Stimulated activated naive CD8-positive, alpha-beta T cell treated with anti-CD3 and anti-CD28 coated beads, Interleukin-15, Interleukin-2, amounts not matched to agents 100 ng/mL and 50 ng/mL, for 24 hours (primary cell): ENCODE data around the gene GPR151.

Experiments used
- H3K27ac Mint-ChIP-seq: one replicate; pipeline ENCODE4 v1.8.0; 2021; ENCODE audit warnings: mild to moderate bottlenecking, mixed read lengths
- H3K27me3 Mint-ChIP-seq: one replicate; pipeline ENCODE4 v1.8.0; 2021; ENCODE audit warnings: mixed read lengths
- H3K36me3 Mint-ChIP-seq: one replicate; pipeline ENCODE4 v1.8.0; 2021; ENCODE audit warnings: low read depth, mixed read lengths
- H3K4me1 Mint-ChIP-seq: one replicate; pipeline ENCODE4 v1.8.0; 2021; ENCODE audit warnings: low read depth, mixed read lengths
- H3K4me3 Mint-ChIP-seq: one replicate; pipeline ENCODE4 v1.8.0; 2021; ENCODE audit warnings: mild to moderate bottlenecking, mixed read lengths
- H3K9me3 Mint-ChIP-seq: one replicate; pipeline ENCODE4 v1.8.0; 2021; ENCODE audit warnings: mixed read lengths

Gene GPR151

GRCh38 chr5:146533260-146533857 lies 17.4 kb upstream of the GPR151 start:
- H3K4me1 Mint-ChIP-seq: peaks cover 4% of the 10 kb centered on the region
- no peaks in the 10 kb centered on the region for H3K9me3 Mint-ChIP-seq
- H3K27me3 Mint-ChIP-seq: peaks cover 2% of the 10 kb centered on the region
- H3K4me3 Mint-ChIP-seq: no peak overlapping the region
- H3K36me3 Mint-ChIP-seq: no peaks in the 10 kb centered on the region
- no peak overlapping the region for H3K27ac Mint-ChIP-seq

- H3K27ac Mint-ChIP-seq: no peak overlapping the region
- no peak overlapping the region for H3K4me3 Mint-ChIP-seq
- H3K27me3 Mint-ChIP-seq: peaks cover 12% of the 10 kb centered on the region
- H3K36me3 Mint-ChIP-seq: no peaks in the 10 kb centered on the region
- peaks cover 4% of the 10 kb centered on the region for H3K4me1 Mint-ChIP-seq
- H3K9me3 Mint-ChIP-seq: no peaks in the 10 kb centered on the region
Observed at GRCh38 chr5:146529984-146530383, 14.0 kb upstream of the GPR151 start.

- no peaks in the 10 kb centered on the region for H3K9me3 Mint-ChIP-seq
Observed at GRCh38 chr5:146528236-146528635, 12.2 kb upstream of the GPR151 start.

GRCh38 chr5:146527785-146528184 lies 11.8 kb upstream of the GPR151 start:
- Mint-ChIP-seq H3K9me3 (no peaks in the 10 kb centered on the region), H3K4me3 (no peak overlapping the region), H3K36me3 (no peaks in the 10 kb centered on the region), H3K27me3 (peaks cover 15% of the 10 kb centered on the region), H3K27ac (no peak overlapping the region), H3K4me1 (no peaks in the 10 kb centered on the region)

More at GRCh38 chr5:146528236-146528635, 12.2 kb upstream of the GPR151 start:
- Mint-ChIP-seq H3K4me1 (peaks cover under 1% of the 10 kb centered on the region), H3K27me3 (peaks cover 12% of the 10 kb centered on the region), H3K4me3 (no peak overlapping the region), H3K36me3 (no peaks in the 10 kb centered on the region), H3K27ac (no peak overlapping the region)

- Mint-ChIP-seq H3K27ac (no peak overlapping the region), H3K9me3 (no peaks in the 10 kb centered on the region), H3K4me1 (no peaks in the 10 kb centered on the region), H3K27me3 (peaks cover 16% of the 10 kb centered on the region), H3K4me3 (no peak overlapping the region), H3K36me3 (no peaks in the 10 kb centered on the region)
Observed at GRCh38 chr5:146523698-146524097, 7.7 kb upstream of the GPR151 start.

- Mint-ChIP-seq H3K36me3 (no peaks in the 10 kb centered on the region), H3K27ac (no peak overlapping the region), H3K9me3 (no peaks in the 10 kb centered on the region), H3K4me3 (no peak overlapping the region), H3K27me3 (peaks cover 4% of the 10 kb centered on the region), H3K4me1 (no peaks in the 10 kb centered on the region)
Observed at GRCh38 chr5:146521403-146522106, 5.6 kb upstream of the GPR151 start.

- no peaks in the 10 kb centered on the region for H3K36me3 Mint-ChIP-seq
- H3K4me3 Mint-ChIP-seq: no peak overlapping the region
- H3K27me3 Mint-ChIP-seq: peaks cover 4% of the 10 kb centered on the region
- H3K9me3 Mint-ChIP-seq: no peaks in the 10 kb centered on the region
- H3K27ac Mint-ChIP-seq: no peak overlapping the region
- no peaks in the 10 kb centered on the region for H3K4me1 Mint-ChIP-seq
Observed at GRCh38 chr5:146520731-146521130, 4.7 kb upstream of the GPR151 start.

- H3K4me3 Mint-ChIP-seq: no peak overlapping the region
- no peaks in the 10 kb centered on the region for H3K4me1 Mint-ChIP-seq
- no peaks in the 10 kb centered on the region for H3K9me3 Mint-ChIP-seq
- no peak overlapping the region for H3K27ac Mint-ChIP-seq
- no peaks in the 10 kb centered on the region for H3K36me3 Mint-ChIP-seq
- peaks cover 4% of the 10 kb centered on the region for H3K27me3 Mint-ChIP-seq
Observed at GRCh38 chr5:146519554-146519953, 3.6 kb upstream of the GPR151 start.

GRCh38 chr5:146515473-146516150 lies 378 bp downstream of the GPR151 start:
- Mint-ChIP-seq H3K27ac (no peak overlapping the region), H3K36me3 (peaks cover 16% of the 10 kb centered on the region), H3K4me3 (no peak overlapping the region)

GRCh38 chr5:146514575-146514974 lies 1.4 kb downstream of the GPR151 start:
- Mint-ChIP-seq H3K27ac (no peak overlapping the region), H3K4me1 (no peaks in the 10 kb centered on the region), H3K9me3 (no peaks in the 10 kb centered on the region), H3K36me3 (peaks cover 26% of the 10 kb centered on the region), H3K4me3 (no peak overlapping the region), H3K27me3 (no peaks in the 10 kb centered on the region)

More at GRCh38 chr5:146515473-146516150, 378 bp downstream of the GPR151 start:
- Mint-ChIP-seq H3K9me3 (no peaks in the 10 kb centered on the region), H3K4me1 (no peaks in the 10 kb centered on the region), H3K27me3 (no peaks in the 10 kb centered on the region)

- Mint-ChIP-seq H3K36me3 (peaks cover 34% of the 10 kb centered on the region), H3K9me3 (no peaks in the 10 kb centered on the region), H3K27me3 (no peaks in the 10 kb centered on the region), H3K4me1 (no peaks in the 10 kb centered on the region), H3K27ac (no peak overlapping the region), H3K4me3 (no peak overlapping the region)
Observed at GRCh38 chr5:146513462-146513861, 2.5 kb downstream of the GPR151 start.

GRCh38 chr5:146510559-146511125 lies 5.3 kb downstream of the GPR151 start:
- peaks cover 58% of the 10 kb centered on the region for H3K36me3 Mint-ChIP-seq

GRCh38 chr5:146507428-146507827 lies 8.6 kb downstream of the GPR151 start:
- H3K9me3 Mint-ChIP-seq: no peaks in the 10 kb centered on the region
- no peaks in the 10 kb centered on the region for H3K4me1 Mint-ChIP-seq
- peak overlapping the region; percentile 17 for H3K27ac Mint-ChIP-seq
- H3K4me3 Mint-ChIP-seq: no peak overlapping the region
- no peaks in the 10 kb centered on the region for H3K27me3 Mint-ChIP-seq
- peaks cover 78% of the 10 kb centered on the region for H3K36me3 Mint-ChIP-seq

More at GRCh38 chr5:146510559-146511125, 5.3 kb downstream of the GPR151 start:
- Mint-ChIP-seq H3K27ac (no peak overlapping the region), H3K9me3 (no peaks in the 10 kb centered on the region), H3K4me3 (no peak overlapping the region), H3K27me3 (no peaks in the 10 kb centered on the region), H3K4me1 (no peaks in the 10 kb centered on the region)

- Mint-ChIP-seq H3K27me3 (no peaks in the 10 kb centered on the region), H3K4me1 (peaks cover 5% of the 10 kb centered on the region), H3K36me3 (peaks cover 53% of the 10 kb centered on the region), H3K9me3 (no peaks in the 10 kb centered on the region), H3K27ac (no peak overlapping the region), H3K4me3 (no peak overlapping the region)
Observed at GRCh38 chr5:146499680-146500079, 16.3 kb downstream of the GPR151 start.

- Mint-ChIP-seq H3K9me3 (no peaks in the 10 kb centered on the region), H3K4me3 (no peak overlapping the region), H3K4me1 (peaks cover 5% of the 10 kb centered on the region), H3K27ac (no peak overlapping the region), H3K27me3 (no peaks in the 10 kb centered on the region), H3K36me3 (peaks cover 58% of the 10 kb centered on the region)
Observed at GRCh38 chr5:146494656-146495055, 21.3 kb downstream of the GPR151 start.
